Astrocyte (in vitro differentiated cells and primary cell): ENCODE data around the gene GIGYF1. TPM values are rescaled to one million over a fixed set of nuclear protein-coding genes. Genes with fewer than 3 reads are reported as not detected.
"Not testable (repeated sequence)": the region's sequence is repeated elsewhere in the genome, so short reads cannot be mapped to it uniquely, and the experiment has no call there.

ENCODE experiments used
- DNase-seq: peaks from one replicate; pipeline ENCODE4 v3.0.0-alpha.2; 2010; ENCODE audit warnings: low read depth
- FAIRE-seq: peaks from 2 replicates; lab custom pipeline; 2011; peaks lifted over from hg19 to GRCh38; lab: Jason Lieb, UNC
- H2AFZ ChIP-seq: 2 replicates; pipeline ENCODE4 v1.6.0; 2012; ENCODE audit warnings: low read depth, low read length, inconsistent platforms
- H3K27ac ChIP-seq: 2 replicates; pipeline ENCODE4 v1.5.1; 2011; ENCODE audit warnings: low read depth, low read length, inconsistent platforms
- H3K27me3 ChIP-seq: 2 replicates; pipeline ENCODE4 v1.6.0; 2011; ENCODE audit warnings: low read length, inconsistent platforms; ENCODE audit not compliant: insufficient read depth
- H3K36me3 ChIP-seq: 2 replicates; pipeline ENCODE4 v1.5.1; 2011; ENCODE audit warnings: low read length, inconsistent platforms; ENCODE audit not compliant: insufficient read depth
- H3K4me1 ChIP-seq: 2 replicates; pipeline ENCODE4 v1.5.1; 2011; ENCODE audit warnings: low read length, inconsistent platforms; ENCODE audit not compliant: insufficient read depth
- H3K4me2 ChIP-seq: 2 replicates; pipeline ENCODE4 v1.6.0; 2012; ENCODE audit warnings: low read length, inconsistent platforms
- H3K4me3 ChIP-seq: 2 replicates; pipeline ENCODE4 v1.5.1; 2011; ENCODE audit warnings: low read depth, mild to moderate bottlenecking, low read length, inconsistent platforms; ENCODE audit not compliant: insufficient read depth
- H3K79me2 ChIP-seq: 2 replicates; pipeline ENCODE4 v1.6.0; 2012; ENCODE audit warnings: mild to moderate bottlenecking, low read length, inconsistent platforms; ENCODE audit not compliant: insufficient read depth
- H3K9ac ChIP-seq: 2 replicates; pipeline ENCODE4 v1.6.0; 2012; ENCODE audit warnings: mild to moderate bottlenecking, low read length, inconsistent platforms
- H3K9me3 ChIP-seq: 2 replicates; pipeline ENCODE4 v1.5.1; 2012; ENCODE audit warnings: low read depth, mild to moderate bottlenecking, low read length, inconsistent platforms; ENCODE audit not compliant: insufficient read depth
- H4K20me1 ChIP-seq: 2 replicates; pipeline ENCODE4 v1.6.0; 2012; ENCODE audit warnings: low read length, inconsistent platforms; ENCODE audit not compliant: insufficient read depth
- H3K27ac Mint-ChIP-seq: one replicate; pipeline ENCODE4 v1.8.0; 2021; ENCODE audit warnings: mild to moderate bottlenecking, mixed read lengths; ENCODE audit not compliant: unreplicated experiment
- H3K27me3 Mint-ChIP-seq: one replicate; pipeline ENCODE4 v1.8.0; 2021; ENCODE audit warnings: low read depth, mixed read lengths; ENCODE audit not compliant: unreplicated experiment
- H3K36me3 Mint-ChIP-seq: one replicate; pipeline ENCODE4 v1.8.0; 2021; ENCODE audit warnings: low read depth, mixed read lengths; ENCODE audit not compliant: unreplicated experiment
- H3K4me1 Mint-ChIP-seq: one replicate; pipeline ENCODE4 v1.8.0; 2021; ENCODE audit warnings: low read depth, mixed read lengths; ENCODE audit not compliant: unreplicated experiment
- H3K4me3 Mint-ChIP-seq: one replicate; pipeline ENCODE4 v1.8.0; 2021; ENCODE audit warnings: mild to moderate bottlenecking, moderate library complexity, mixed read lengths; ENCODE audit not compliant: unreplicated experiment
- H3K9me3 Mint-ChIP-seq: one replicate; pipeline ENCODE4 v1.8.0; 2021; ENCODE audit warnings: mild to moderate bottlenecking, mixed read lengths; ENCODE audit not compliant: unreplicated experiment
- CTCF ChIP-seq: IDR thresholded peaks from 2 replicates; pipeline ENCODE4 v1.5.1; 2011; ENCODE audit warnings: low read depth, mild to moderate bottlenecking, inconsistent platforms, low read length, moderate library complexity; ENCODE audit not compliant: insufficient read depth
- EZH2 ChIP-seq: IDR thresholded peaks from 2 replicates; pipeline ENCODE4 v1.6.1; 2012; ENCODE audit warnings: mild to moderate bottlenecking, low read length, inconsistent platforms; ENCODE audit not compliant: insufficient read depth
- total RNA-seq: library from RNA; stranded (reverse); gene quantifications from 2 replicates; pipeline ENCODE4 v1.2.1, GENCODE V29; 2021

Gene GIGYF1
- total RNA-seq, 1 donor from 2014 or later, result 23.2 TPM

- no peak overlapping the region for H3K27ac Mint-ChIP-seq
- Histone ChIP-seq H3K79me2 (peaks cover 14% of the 10 kb centered on the region), H3K9ac (no peak overlapping the region), H3K36me3 (no peaks in the 10 kb centered on the region), H3K4me3 (no peak overlapping the region), H4K20me1 (peaks cover 5% of the 10 kb centered on the region), H3K4me1 (peaks cover 3% of the 10 kb centered on the region), H3K9me3 (no peaks in the 10 kb centered on the region), H3K4me2 (no peak overlapping the region), H2AFZ (no peak overlapping the region), H3K27ac (no peak overlapping the region), H3K27me3 (no peaks in the 10 kb centered on the region)
- H3K36me3 Mint-ChIP-seq, result peaks cover 2% of the 10 kb centered on the region
- no peak overlapping the region for H3K4me3 Mint-ChIP-seq
- peaks cover 24% of the 10 kb centered on the region for H3K27me3 Mint-ChIP-seq
- no peaks in the 10 kb centered on the region for H3K4me1 Mint-ChIP-seq
- FAIRE-seq (no peak), DNase-seq (no peak)
- peaks cover 3% of the 10 kb centered on the region for H3K9me3 Mint-ChIP-seq
- TF ChIP-seq CTCF (no peak), EZH2 (no peak)
Measured at GRCh38 chr7:100670074-100670473, 24.0 kb downstream of the GIGYF1 start.

GRCh38 chr7:100669106-100669505, 24.9 kb downstream of the GIGYF1 start:
- not testable (repeated sequence) for DNase-seq, H3K4me1 Mint-ChIP-seq, FAIRE-seq, H3K4me3 Mint-ChIP-seq, H2AFZ ChIP-seq, H3K9ac ChIP-seq, H3K9me3 Mint-ChIP-seq, H3K36me3 ChIP-seq, H3K36me3 Mint-ChIP-seq, H3K4me2 ChIP-seq, H3K4me3 ChIP-seq, H3K9me3 ChIP-seq, H4K20me1 ChIP-seq, H3K79me2 ChIP-seq, H3K27me3 ChIP-seq, H3K4me1 ChIP-seq, H3K27ac ChIP-seq
- Mint-ChIP-seq H3K27ac (peak overlapping the region; percentile 15), H3K27me3 (peaks cover 25% of the 10 kb centered on the region)

- H3K27ac Mint-ChIP-seq, result no peak overlapping the region
- Histone ChIP-seq H3K4me1 (peaks cover 2% of the 10 kb centered on the region), H3K27ac (no peak overlapping the region), H3K4me3 (no peak overlapping the region), H2AFZ (no peak overlapping the region), H3K4me2 (no peak overlapping the region), H3K9me3 (no peaks in the 10 kb centered on the region), H3K79me2 (no peaks in the 10 kb centered on the region), H4K20me1 (no peaks in the 10 kb centered on the region), H3K36me3 (no peaks in the 10 kb centered on the region), H3K9ac (no peak overlapping the region), H3K27me3 (no peaks in the 10 kb centered on the region)
- DNase-seq (no peak), FAIRE-seq (no peak)
- H3K4me1 Mint-ChIP-seq, result no peaks in the 10 kb centered on the region
- H3K4me3 Mint-ChIP-seq, result no peak overlapping the region
- peaks cover 3% of the 10 kb centered on the region for H3K9me3 Mint-ChIP-seq
- H3K27me3 Mint-ChIP-seq, result peaks cover 25% of the 10 kb centered on the region
- no peak for TF ChIP-seq EZH2
- no peak for TF ChIP-seq CTCF
- peaks cover 2% of the 10 kb centered on the region for H3K36me3 Mint-ChIP-seq
Measured at GRCh38 chr7:100668069-100668449, 26.0 kb downstream of the GIGYF1 start.
